NCI-H1694 (cell line): Measurements from ENCODE around the gene GBP3.
"Not testable (repeated sequence)": the region's sequence is repeated elsewhere in the genome, so short reads cannot be mapped to it uniquely, and the experiment has no call there.

Source experiments
- DNase-seq: peaks from one replicate; lab custom pipeline; 2025; lab: John Stamatoyannopoulos, UW

GBP3 gene, protein sequence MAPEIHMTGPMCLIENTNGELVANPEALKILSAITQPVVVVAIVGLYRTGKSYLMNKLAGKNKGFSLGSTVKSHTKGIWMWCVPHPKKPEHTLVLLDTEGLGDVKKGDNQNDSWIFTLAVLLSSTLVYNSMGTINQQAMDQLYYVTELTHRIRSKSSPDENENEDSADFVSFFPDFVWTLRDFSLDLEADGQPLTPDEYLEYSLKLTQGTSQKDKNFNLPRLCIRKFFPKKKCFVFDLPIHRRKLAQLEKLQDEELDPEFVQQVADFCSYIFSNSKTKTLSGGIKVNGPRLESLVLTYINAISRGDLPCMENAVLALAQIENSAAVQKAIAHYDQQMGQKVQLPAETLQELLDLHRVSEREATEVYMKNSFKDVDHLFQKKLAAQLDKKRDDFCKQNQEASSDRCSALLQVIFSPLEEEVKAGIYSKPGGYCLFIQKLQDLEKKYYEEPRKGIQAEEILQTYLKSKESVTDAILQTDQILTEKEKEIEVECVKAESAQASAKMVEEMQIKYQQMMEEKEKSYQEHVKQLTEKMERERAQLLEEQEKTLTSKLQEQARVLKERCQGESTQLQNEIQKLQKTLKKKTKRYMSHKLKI

DNA sequence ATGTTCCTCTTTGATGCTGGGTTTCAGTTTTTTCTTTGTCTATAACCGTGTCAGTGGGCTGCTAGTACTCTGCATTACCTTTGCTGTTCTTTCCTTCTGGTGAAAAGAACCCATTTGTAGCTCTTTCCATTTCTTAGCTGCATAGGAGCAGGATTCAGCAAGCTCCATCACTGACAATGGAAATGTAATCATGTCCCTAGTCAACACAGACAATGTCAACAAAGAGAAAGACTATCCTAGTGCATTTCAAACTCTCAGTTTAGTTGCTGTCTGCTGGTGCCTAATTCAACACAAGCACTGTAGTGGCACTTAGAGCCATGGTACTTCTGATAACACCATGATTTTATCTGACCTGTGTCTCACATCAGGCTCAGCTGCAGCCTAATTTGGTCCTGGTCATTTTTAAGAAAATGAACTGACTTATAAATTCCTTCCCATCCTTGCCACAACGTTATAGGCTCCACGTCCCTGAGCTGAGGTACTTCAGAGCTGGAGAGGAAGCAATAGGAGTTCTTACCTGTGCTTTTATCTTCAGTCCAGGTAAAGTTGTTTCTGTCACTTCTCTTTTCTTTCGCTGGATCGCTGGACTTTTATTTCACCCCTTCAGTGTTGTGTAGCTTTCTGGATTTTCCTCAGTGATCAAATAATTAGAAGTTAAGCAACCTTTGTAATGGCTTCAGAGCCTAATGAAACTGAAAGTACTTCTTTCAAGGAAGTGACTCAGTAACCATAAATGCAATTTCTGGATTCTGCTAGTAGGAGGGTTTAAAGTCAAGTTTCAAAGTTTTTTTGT is at the start of gene GBP3:
Gene GBP3, minus strand, starts transcription at position 700 of the 793 bp plus-strand sequence. CDS start 2,145 bp downstream, outside the sequence.
- DNase-seq = no peak

DNA sequence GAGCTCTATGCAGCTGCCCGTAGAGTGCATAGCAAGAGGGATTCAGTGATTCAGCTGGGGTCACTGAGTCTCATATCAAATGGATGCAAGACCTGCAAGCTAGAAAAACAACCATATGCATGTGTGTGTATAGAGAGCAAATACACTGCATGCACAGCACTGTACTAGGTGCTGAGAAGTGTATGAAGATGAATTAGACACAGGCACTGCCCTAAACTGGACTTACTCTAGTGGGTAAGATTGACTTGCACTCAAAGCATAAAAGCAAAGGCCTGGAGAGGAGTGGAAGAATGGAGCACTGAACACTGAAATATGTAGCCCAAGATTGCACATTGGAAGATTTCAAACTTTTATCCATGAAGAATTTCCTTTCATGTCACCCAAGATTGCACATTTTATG is 47.8 kb upstream of the GBP3 start:
- no peak for DNase-seq

DNA sequence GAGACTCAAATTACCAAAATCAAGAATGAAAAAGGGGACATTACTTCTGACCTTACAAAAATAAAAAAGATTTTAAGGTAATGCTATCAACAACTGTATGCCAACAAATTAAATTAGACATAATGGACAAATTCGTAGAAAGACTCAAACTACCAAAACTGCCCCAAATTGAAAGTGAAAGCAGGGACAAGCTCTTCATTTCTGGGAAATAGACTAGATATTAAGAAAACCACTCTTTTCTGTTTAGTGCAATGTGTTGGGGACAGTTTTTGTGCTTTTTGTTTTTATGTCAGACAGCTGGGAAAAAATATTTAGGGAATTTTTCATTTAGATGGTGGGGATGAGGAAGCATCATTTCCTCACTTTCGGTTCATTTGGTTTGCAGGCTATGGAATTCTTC is 47.3 kb upstream of the GBP3 start:
- no peak for DNase-seq

DNA sequence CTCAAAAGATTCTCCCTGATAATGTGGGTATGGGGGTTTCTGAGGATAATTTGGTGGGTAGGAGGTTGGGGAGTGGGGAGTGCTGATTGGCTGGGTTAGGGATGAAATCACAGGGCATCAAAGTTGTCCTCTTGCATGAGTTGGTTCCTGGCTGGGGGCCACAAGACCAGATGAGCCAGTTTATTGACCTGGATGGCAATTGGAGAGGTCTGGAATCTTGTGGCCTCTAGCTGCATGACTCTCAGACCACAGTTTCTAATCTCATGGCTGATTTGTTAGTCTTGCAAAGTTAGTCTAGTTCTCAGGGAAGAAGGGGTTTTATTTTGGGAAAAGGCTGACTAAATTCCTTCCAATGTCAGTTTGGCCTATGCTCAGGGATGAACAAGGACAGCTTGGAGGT is 45.6 kb upstream of the GBP3 start:
- no peak for DNase-seq

DNA sequence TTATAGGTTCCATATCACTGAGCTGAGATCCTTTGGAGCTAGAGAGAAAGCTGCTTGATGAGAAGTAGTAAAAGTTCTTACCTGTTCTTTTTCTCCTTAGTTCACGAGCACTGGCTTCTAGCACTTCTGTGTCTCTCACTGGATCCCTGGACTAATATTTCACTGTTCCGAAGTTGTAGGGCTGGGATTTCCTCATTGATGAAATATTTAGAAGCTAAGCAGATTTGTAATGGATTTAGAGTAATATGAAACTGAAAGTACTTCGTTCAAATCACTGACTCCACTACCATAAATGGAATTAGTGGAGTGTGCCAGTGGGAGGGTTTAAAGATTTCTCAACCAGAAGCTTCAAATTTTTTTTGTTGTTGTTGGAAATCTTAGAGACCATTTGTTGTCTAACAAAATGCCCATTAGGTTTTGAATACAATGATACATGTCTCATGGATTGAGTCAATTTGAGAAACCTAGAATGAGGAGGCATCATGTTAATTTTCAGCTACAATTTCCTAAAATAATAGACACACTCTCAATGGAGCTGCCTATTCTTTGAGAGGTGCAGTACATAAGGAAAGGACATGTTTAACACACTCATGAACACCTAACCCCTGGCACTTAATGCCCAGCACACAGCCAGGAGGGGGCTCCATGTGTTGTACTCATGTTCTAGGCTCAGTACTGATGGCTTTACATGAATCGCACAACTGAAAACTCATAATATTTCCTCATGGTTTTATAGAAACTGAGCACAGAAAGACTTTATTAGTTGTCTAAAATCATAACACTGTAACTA is 42.6 kb upstream of the GBP3 start, which contains the start of gene GBP1:
Gene GBP1, minus strand, starts transcription at position 130 of the 790 bp plus-strand sequence. CDS start 1,974 bp downstream, outside the sequence.
- DNase-seq = no peak

DNA sequence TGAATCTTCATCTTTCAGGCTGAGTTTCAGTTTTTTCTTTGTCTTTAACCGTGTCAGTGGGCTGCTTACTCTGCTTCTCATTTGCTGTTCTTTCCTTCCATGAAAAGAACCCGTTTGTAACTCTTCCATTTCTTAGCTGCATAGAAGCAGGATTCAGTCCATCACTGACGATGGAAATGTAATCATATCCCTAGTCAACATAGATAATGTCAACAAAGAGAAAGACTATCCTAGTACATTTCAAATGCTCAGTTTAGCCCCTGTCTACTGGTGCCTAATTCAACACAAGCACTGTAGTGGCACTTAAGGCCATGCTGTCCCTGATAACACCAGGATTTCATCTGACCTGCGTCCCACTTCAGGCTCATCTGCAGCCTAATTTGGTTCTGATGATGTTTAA is 42.0 kb upstream of the GBP3 start:
- no peak for DNase-seq

DNA sequence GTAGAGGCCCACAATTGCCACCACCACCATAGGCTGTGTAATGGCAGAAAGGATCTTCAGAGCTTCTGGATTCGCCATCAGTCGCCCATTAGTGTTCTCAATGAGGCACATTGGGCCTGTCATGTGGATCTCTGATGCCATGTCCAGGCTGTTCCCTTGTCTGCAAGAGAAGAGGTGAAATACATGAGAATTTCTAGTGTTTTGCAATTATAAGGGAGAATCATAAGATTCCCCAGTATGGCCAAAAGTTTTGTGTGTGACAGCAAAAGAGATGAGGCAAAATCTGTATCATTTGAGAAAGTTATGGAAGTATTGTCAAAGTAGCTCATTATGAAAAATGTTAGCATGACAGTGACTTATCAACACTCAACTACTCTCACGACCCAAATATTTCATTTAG is 40.4 kb upstream of the GBP3 start:
- no peak for DNase-seq

DNA sequence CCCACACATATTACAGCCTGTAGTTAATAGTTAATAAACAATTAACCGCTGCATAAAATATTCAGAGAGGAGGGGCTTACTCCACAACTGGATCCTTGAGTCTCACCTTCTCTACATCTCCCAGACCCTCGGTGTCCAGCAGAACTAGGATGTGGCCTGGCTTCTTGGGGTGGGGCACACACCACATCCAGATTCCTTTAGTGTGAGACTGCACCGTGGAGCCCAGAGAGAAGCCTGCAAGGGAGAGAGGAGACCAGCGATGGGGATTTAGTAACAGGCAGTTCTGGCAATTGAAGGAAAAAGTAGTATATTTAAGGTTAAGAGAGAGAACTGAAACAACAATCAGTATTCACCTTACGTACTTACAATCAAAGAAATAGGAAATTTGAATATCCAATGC is 37.4 kb upstream of the GBP3 start:
- DNase-seq = no peak

DNA sequence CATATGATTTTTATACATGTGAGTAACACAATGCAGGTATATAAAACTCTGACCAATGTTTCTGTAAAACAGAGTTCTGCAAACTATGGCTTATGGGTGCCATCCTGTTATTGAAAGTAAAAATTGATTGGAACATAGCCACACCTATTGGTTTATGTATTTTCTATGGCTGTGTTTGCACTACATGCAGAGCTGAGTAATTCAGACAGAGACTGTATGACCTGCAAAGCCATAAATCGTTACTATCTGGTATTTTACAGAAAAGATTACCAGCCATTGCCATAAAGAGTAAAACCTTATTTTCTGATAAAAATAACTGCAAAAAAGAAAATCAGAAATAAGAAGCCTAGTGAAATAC is 29.3 kb upstream of the GBP3 start:
- DNase-seq = no peak

DNA sequence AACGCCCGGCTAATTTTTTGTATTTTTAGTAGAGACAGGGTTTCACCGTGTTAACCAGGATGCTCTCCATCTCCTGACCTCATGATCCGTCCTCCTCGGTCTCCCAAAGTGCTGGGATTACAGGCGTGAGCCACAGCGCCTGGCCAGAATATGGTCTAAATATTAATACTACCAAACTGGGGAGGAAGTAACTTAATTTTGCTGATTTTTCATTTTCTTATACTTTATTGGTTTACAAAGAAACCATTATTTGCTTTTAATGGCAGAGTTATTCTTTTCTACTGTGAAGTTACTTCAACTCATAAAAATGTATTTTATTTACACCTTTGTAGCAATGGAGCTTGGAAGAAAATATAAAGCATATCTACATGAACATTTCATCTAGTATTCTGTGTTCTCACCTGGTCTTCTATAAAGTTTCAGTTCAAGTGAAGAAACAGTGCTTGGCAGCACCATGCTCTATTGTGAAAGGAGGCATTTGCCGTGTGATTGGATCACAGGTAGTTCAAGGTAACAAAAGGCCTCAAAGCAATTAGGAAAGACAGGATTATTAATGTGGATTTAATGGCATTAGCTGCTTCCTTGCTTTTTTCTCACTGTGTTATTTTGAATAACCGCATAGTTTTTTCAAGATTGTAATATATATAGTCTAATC is 28.8 kb upstream of the GBP3 start:
- DNase-seq = no peak

DNA sequence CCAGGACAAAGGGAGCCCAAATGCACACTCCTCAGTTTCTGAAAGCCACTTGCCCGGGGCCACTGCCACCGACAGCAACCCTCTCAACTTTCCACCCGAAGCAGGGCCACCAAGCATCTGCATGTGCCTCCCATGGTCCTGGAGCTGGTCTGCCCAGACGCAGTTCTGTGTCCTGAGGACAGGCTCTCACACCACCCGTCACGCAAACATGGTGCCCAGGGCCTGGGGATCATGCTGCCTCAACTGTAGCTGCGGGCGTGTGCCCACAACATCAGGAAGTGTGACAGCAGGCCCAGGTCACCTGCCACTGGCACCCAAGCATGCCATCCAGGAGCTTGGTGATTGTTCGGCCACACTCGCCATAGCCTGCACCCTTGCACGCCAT is 28.0 kb upstream of the GBP3 start:
- no peak for DNase-seq

DNA sequence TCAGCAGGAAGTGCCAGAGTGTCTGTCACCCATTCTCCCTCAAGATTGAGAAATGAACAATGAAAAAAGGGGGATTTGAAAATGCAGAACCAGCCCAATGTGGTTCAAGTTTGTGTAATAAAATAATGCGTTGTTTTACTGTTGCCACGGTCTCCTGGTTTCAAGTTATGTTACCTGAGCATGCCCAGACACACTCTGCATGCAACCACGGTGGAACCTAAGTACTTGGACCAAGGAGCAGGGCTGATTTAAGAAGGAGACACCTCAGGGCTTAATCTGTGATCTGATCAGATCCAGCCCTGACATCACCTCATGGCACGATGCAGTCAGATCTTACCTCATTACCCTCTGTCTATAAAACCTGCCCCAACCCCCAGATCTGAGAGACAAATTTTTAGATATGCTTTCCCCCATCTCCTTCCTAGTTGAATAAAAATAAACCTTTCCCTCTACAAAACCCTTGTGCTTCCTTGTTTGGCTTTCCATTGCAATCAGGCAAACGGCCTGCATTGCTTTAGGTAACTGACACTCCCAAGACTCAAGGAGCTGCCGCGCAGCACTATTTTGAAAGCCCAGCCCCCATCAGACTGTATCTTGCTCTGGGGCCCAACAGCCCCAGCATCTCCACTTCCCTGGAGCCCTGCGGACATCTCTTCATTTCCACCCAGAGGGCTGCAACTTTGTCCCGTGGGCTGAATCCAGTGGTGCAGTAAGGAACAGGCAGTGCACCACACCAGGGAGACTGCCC is 27.4 kb upstream of the GBP3 start:
- not testable (repeated sequence) for DNase-seq

DNA sequence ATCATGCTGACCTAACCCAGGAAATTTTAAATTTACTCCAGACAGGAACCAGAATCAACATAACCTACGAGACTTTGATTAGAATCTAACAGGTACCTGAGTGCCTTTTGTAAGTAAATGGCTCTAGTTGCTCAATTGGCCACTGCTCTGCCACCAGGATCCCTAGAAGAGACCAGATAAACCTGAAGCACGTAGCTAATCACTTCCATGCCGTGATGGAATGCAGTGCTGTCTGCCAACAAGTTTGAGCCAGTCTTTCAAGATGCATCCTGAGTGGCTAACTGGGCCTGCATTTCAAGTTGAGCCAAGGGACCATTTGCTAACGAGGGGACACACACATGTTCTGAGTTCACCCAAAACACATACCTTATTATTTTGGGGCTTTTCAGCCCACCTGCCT is 26.5 kb upstream of the GBP3 start:
- not testable (repeated sequence) for DNase-seq

DNA sequence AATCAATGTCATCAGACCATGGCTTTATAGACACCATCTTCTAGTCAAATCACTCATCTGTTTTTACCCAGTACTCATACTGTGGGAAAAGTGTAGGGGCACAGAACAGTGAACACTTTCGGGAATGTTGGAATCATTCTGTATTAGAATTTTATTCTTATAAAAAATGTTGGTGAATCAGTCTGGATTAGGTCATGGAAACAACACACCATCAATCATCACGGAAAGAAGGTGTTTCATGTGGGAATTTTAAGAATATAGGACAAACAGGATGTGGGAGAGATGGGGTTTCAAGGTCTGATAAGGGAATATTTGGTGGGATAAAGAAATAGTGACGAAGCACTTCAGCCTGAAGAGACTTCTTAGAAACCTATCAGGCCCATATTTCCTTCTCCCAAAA is 25.1 kb upstream of the GBP3 start:
- no peak for DNase-seq

DNA sequence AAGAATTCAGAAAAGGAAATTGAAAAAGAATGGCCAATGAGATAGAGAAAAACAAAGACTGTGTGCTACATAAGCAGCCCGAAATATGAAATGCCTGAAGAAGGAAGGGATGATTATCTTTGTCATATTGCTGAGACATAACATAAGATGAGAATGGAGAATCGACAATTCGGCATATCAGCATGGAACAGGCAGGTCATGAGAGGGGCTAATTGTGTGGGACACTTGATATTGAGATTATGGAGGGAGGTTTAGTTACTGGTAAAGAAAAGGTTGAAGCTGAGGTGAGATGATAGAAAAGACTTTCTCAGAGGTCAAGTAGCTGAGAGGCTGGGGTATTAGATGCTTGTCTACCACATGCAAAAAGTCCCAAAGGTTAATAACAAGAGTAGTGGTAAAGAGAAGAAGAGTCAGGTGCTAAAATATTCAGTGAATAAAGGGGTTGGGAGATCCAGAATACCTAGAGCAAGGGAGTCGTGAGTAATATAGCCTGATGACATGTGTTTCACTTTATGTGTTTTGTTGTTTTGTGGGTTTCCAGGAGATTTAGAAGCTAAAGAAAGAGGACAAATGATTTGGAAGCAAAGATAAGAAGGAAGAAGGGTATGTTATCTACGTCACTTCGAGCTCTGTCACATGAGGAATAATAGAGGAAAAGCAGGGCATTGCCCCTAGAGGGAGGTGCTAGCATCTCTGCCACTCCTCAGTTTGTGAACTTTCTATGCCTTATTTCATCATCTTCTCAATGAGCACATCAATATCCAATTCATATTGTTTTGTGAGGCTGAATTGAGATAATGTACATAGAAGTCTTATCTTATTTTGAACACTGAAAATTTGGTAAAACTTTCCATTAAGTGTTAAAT is 23.9 kb upstream of the GBP3 start:
- DNase-seq = not testable (repeated sequence)

DNA sequence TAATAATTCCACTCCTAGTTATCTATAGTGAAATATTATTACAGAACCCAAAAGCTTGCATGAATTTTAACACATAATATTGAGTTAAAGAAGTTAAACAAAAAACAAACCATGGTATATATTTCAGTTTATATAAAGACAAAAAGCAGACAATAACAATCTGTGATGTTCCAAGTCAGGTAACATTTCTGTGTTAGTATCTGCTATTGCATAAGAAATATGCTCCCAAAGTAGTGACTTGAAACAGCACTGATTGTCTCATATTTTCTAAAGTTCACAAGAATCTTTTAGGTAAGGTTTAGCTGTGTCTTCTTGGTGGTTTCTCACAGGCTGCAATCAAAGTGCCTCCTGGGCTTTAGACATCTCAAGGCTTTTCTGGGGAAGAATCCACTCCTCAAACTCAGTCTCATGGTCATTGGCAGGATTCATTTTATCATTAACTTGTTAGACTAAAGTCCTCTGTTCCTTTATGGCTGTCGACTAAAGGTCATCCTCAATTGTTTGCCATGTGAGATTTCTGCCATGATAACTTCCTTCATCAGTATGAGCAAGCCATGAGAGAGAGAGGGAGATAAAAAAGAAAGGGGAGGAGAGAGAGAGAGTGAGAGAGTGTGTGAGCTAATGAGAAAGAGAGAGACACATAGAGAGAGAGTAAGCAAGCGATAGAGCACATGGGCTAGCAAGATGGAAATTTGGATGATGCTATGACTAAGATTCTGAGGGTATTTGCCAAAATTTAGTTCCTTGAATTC is 22.5 kb upstream of the GBP3 start:
- no peak for DNase-seq

DNA sequence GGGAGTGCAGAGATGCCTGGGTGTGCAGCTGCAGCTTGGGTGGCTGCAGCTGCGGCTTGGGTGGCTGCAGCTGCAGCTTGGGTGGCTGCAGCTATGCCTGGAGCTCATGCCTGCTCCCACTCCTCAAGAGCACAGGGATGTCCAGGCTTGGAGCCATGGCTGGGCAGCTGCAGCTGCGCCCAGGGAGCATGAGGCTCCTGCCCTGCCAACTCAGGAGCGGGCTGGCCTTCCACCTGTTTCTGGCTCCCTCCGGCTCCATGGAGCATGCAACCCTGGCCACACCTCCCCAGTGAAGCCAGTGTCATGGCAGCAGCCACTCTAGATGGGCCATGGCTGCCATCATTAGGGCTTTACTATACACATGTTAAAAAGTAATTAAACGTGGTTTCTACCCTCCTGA is 21.3 kb upstream of the GBP3 start:
- no peak for DNase-seq

DNA sequence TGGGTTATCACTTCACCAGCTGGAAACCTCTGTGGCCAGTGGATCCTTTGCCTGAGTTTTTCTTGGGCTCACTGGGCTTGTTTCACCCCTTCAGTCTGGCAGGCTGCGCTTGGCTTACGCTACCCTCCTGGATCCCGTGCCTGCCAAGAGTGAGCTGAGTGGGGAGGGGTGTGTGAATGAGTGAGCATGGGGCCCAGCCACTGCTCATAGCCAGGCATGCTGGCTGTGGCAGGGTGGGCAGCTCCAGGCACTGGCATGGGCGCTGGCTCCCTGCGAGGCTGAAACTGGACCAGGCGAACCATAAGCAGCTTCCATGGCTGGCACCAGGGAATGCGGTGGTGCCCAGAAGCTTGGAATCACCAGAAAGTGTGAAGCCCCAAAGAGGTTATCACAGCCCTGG is 19.8 kb upstream of the GBP3 start:
- no peak for DNase-seq

DNA sequence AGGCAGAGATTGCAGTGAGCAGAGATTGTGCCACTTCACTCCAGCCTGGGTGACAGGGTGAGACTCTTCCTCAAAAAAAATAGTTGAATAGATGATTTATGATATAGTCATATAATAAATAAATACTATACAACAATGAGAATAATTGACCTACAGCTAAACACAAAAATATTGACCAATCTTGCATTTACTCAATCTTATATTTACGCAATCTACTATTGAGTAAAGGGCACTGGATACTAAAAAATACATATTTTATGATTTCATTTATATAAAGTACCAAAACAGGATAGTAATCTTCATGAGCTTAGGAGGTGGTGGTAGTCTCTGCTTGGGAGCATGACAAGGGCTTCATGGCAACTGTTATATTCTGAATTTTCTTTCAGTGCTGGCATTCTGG is 19.1 kb upstream of the GBP3 start:
- no peak for DNase-seq
